HepG2 (cell line): ENCODE measurements around the gene IDS. TPM values are rescaled to one million over a fixed set of nuclear protein-coding genes. Genes with fewer than 3 reads are reported as not detected.

Source experiments
- DNMT3B ChIP-seq: conservative IDR thresholded peaks from 2 replicates; pipeline ENCODE4 v1.6.1; 2016; ENCODE audit warnings: missing biosample characterization, control low read depth
- FOXP4 ChIP-seq: sonication (generic); formaldehyde crosslinking; IDR thresholded peaks from 2 replicates; pipeline ENCODE4 v1.4.0; 2020; ENCODE audit warnings: missing genetic modification reagents
- HOXA5 ChIP-seq: sonication (generic); formaldehyde crosslinking; IDR thresholded peaks from 2 replicates; pipeline ENCODE4 v1.4.0; 2020; ENCODE audit warnings: missing genetic modification reagents
- MEF2D ChIP-seq: sonication (generic); formaldehyde crosslinking; IDR thresholded peaks from 2 replicates; pipeline ENCODE4 v1.5.1; 2020; ENCODE audit warnings: mild to moderate bottlenecking, missing genetic modification reagents
- ZBTB20 ChIP-seq: sonication (generic); formaldehyde crosslinking; IDR thresholded peaks from 2 replicates; pipeline ENCODE4 v1.8.1; 2023; ENCODE audit warnings: missing genetic modification reagents, low read depth, mild to moderate bottlenecking, borderline replicate concordance
- ZNF225 ChIP-seq: sonication (generic); formaldehyde crosslinking; IDR thresholded peaks from 2 replicates; pipeline ENCODE4 v1.4.0; 2020; ENCODE audit warnings: mild to moderate bottlenecking, missing genetic modification reagents
- ZNF496 ChIP-seq: sonication (generic); formaldehyde crosslinking; IDR thresholded peaks from 2 replicates; pipeline ENCODE4 v1.8.1; 2023; ENCODE audit warnings: mild to moderate bottlenecking, moderate library complexity, missing genetic modification reagents; ENCODE audit not compliant: insufficient replicate concordance
- ZNF746 ChIP-seq: sonication (generic); formaldehyde crosslinking; IDR thresholded peaks from 2 replicates; pipeline ENCODE4 v1.8.0; 2022; ENCODE audit warnings: mild to moderate bottlenecking, missing genetic modification reagents
- polyA plus RNA-seq, 8 experiments: library from polyadenylated mRNA; depleted of rRNA in 3 of 8; stranded (reverse) in 7 of 8; unstranded in 1 of 8; fragments of >200 nt; fragmentation: Illumina TruSeq in 4 of 8; extraction: Trizol in 4 of 8; gene quantifications; 2 replicates each; pipeline versions ENCODE4 v1.2.1 to v1.2.3, GENCODE V29; 2011 to 2016; ENCODE audit warnings: low read depth in 4 of 8, missing spikeins in 1 of 8, mixed read lengths in 1 of 8; ENCODE audit not compliant: insufficient read depth in 1 of 8
- total RNA-seq, 5 experiments: library from RNA; depleted of rRNA; stranded (reverse); fragments of >200 nt; fragmentation: Illumina TruSeq; extraction: Trizol; gene quantifications; 2 replicates each; pipeline ENCODE4 v1.2.3, GENCODE V29; 2016; ENCODE audit warnings: low read depth in 1 of 5
- TF ChIP-seq, protein P1 (sequence below): IDR thresholded peaks from 2 replicates; pipeline ENCODE4 v1.6.1; 2012; ENCODE audit warnings: low read length, improper control_type of control experiment
- TF ChIP-seq, protein P2 (sequence below): sonication (generic); formaldehyde crosslinking; IDR thresholded peaks from 2 replicates; pipeline ENCODE4 v1.8.1; 2023; ENCODE audit warnings: mild to moderate bottlenecking, missing genetic modification reagents
- TF ChIP-seq, protein P3 (sequence below), 2 experiments: fragments of 450-650 bp in 1 of 2; sonication (generic) in 1 of 2; formaldehyde crosslinking in 1 of 2; IDR thresholded peaks; 2 replicates each; pipeline versions ENCODE4 v1.6.1 to v1.8.0; 2016 to 2022; ENCODE audit warnings: antibody characterized with exemption in 1 of 2, mild to moderate bottlenecking in 1 of 2, missing genetic modification reagents in 1 of 2

IDS gene
- total and polyA plus RNA-seq, 2 of the 13 experiments (the other 11 are each of a cell fraction or from before 2014, with no cell fraction given), result 2.2 to 11.9 TPM

GRCh38 chrX:149467461-149467860 is 37.6 kb downstream of the IDS start (continued):
- TF ChIP-seq, protein P1, sequence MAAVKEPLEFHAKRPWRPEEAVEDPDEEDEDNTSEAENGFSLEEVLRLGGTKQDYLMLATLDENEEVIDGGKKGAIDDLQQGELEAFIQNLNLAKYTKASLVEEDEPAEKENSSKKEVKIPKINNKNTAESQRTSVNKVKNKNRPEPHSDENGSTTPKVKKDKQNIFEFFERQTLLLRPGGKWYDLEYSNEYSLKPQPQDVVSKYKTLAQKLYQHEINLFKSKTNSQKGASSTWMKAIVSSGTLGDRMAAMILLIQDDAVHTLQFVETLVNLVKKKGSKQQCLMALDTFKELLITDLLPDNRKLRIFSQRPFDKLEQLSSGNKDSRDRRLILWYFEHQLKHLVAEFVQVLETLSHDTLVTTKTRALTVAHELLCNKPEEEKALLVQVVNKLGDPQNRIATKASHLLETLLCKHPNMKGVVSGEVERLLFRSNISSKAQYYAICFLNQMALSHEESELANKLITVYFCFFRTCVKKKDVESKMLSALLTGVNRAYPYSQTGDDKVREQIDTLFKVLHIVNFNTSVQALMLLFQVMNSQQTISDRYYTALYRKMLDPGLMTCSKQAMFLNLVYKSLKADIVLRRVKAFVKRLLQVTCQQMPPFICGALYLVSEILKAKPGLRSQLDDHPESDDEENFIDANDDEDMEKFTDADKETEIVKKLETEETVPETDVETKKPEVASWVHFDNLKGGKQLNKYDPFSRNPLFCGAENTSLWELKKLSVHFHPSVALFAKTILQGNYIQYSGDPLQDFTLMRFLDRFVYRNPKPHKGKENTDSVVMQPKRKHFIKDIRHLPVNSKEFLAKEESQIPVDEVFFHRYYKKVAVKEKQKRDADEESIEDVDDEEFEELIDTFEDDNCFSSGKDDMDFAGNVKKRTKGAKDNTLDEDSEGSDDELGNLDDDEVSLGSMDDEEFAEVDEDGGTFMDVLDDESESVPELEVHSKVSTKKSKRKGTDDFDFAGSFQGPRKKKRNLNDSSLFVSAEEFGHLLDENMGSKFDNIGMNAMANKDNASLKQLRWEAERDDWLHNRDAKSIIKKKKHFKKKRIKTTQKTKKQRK, result no peak
- TF ChIP-seq, protein P2, sequence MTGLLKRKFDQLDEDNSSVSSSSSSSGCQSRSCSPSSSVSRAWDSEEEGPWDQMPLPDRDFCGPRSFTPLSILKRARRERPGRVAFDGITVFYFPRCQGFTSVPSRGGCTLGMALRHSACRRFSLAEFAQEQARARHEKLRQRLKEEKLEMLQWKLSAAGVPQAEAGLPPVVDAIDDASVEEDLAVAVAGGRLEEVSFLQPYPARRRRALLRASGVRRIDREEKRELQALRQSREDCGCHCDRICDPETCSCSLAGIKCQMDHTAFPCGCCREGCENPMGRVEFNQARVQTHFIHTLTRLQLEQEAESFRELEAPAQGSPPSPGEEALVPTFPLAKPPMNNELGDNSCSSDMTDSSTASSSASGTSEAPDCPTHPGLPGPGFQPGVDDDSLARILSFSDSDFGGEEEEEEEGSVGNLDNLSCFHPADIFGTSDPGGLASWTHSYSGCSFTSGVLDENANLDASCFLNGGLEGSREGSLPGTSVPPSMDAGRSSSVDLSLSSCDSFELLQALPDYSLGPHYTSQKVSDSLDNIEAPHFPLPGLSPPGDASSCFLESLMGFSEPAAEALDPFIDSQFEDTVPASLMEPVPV (CRISPR knock-in tag), result no peak
- TF ChIP-seq HOXA5 (CRISPR knock-in tag) (no peak), ZBTB20 (CRISPR knock-in tag) (no peak), FOXP4 (CRISPR knock-in tag) (no peak), DNMT3B (CRISPR knock-in tag) (no peak), ZNF496 (no peak), MEF2D (no peak), ZNF746 (CRISPR knock-in tag) (no peak), ZNF225 (CRISPR knock-in tag) (no peak)
- TF ChIP-seq, protein P3, sequence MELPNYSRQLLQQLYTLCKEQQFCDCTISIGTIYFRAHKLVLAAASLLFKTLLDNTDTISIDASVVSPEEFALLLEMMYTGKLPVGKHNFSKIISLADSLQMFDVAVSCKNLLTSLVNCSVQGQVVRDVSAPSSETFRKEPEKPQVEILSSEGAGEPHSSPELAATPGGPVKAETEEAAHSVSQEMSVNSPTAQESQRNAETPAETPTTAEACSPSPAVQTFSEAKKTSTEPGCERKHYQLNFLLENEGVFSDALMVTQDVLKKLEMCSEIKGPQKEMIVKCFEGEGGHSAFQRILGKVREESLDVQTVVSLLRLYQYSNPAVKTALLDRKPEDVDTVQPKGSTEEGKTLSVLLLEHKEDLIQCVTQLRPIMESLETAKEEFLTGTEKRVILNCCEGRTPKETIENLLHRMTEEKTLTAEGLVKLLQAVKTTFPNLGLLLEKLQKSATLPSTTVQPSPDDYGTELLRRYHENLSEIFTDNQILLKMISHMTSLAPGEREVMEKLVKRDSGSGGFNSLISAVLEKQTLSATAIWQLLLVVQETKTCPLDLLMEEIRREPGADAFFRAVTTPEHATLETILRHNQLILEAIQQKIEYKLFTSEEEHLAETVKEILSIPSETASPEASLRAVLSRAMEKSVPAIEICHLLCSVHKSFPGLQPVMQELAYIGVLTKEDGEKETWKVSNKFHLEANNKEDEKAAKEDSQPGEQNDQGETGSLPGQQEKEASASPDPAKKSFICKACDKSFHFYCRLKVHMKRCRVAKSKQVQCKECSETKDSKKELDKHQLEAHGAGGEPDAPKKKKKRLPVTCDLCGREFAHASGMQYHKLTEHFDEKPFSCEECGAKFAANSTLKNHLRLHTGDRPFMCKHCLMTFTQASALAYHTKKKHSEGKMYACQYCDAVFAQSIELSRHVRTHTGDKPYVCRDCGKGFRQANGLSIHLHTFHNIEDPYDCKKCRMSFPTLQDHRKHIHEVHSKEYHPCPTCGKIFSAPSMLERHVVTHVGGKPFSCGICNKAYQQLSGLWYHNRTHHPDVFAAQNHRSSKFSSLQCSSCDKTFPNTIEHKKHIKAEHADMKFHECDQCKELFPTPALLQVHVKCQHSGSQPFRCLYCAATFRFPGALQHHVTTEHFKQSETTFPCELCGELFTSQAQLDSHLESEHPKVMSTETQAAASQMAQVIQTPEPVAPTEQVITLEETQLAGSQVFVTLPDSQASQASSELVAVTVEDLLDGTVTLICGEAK (IDR thresholded peaks at IDR 0.05), result no peak
- TF ChIP-seq, protein P3 (CRISPR knock-in tag; IDR thresholded peaks at IDR 0.05), result no peak
